NCI-H446 (cell line): ENCODE measurements around the gene HDAC9.

Experiments used
- DNase-seq, 2 experiments: peaks; one replicate each; lab custom pipeline; 2025; lab: John Stamatoyannopoulos, UW

HDAC9 gene

DNA sequence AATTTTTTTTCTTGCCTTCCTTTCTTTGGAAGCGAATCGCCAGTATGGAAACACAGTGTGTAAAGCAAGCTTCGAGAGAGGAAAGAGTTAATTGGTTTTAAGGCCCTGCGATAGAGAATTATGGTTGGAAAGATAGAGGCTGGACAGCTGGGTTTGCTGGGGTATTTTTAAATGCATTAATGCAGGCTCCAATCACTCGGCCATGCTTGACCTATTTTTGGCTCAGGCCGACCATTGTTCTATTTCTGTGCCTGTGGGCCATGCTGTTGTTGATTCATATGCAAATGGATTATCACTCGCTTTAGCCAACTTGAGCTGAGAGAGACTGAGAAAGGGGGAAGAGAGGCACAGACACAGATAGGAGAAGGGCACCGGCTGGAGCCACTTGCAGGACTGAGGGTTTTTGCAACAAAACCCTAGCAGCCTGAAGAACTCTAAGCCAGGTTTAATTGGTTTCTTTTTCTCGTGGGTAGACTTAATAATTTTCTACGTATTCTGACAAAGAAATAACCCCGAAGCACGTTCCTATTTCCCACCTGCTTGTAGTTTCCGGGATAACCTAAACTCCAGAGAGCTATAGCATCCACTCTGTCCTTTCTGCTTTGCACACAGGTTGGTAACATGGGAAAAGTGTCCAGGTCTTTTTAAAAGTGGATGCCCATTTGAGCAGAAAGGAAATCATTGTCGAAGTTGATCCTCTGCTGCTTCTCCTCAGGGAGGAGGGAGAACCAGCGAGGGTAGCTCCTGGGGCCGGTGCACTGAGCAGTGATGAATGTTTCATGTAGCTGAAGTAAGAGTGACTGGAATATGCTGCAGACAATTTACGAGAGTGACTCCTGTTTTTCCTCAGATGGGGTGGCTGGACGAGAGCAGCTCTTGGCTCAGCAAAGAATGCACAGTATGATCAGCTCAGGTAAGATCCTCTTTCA is at the start of gene HDAC9:
HDAC9 (plus strand) TSS at position 338 of the 929 bp plus-strand sequence; CDS start at position 892, 554 bp downstream.
- peak; percentile 76 to 96 for DNase-seq

- no peak for DNase-seq
Measured at GRCh38 chr7:18445916-18446520, 49.5 kb upstream of the HDAC9 start.

DNA sequence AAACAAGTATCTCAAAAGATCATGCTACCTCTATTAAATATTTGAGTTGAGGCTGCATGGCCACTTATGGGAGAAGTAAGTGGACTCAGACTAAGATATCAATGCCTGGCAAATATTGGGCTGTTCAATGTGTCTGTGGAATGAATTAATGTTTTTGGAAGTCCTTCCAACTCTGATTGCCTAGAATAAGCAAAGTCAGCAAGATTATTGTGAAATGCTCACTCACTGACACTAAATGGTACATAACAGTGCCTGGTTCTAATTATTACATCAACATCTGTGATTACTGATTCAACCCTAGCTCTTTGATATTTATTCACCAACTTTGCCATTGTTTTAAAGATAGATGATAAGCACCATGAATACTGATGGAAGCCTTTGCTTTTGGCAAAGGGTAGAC is 45.5 kb upstream of the HDAC9 start:
- no peak for DNase-seq

- peak in 1 of 2 experiments; percentile 29 for DNase-seq
Measured at GRCh38 chr7:18455606-18456005, 39.9 kb upstream of the HDAC9 start.

DNA sequence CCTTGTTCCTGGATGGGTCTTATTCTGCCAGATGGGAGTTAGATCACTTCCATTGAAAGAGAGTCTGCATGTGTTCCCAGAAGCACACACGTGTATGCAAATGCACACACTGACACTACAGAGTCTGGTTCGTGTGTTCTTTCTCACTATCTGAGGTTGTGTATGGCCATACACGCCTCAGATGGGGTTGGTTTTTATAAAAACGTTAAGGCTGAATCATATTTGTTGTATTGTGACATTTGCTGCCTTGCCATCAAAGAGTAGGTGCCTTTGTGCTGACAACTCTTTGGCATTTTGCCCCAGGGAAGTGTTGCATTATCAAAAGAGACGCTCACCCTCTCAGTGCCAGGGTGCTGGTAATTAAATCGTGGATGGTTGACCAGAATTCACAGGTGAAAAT is 37.7 kb upstream of the HDAC9 start:
- peak in 1 of 2 experiments; percentile 62 for DNase-seq

DNA sequence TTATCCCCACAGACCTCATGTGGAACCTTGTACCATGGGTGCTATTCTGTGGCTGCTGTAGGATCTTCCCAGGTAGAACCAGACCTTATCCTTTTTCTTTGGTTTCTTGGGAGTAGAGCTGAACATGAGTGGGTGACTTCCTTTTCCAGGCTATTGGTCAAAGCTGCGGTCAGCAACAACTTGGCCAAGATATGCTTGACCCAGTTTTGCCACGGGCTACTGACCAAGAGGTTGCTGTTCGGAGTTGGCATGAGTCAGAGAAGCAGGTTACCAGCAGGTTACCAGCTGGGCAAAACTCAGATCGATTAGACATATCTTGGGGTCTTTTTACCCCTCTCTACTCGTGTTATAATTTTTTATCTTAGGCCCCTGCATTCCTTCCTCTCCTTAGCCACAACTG is 36.7 kb upstream of the HDAC9 start:
- no peak for DNase-seq

DNA sequence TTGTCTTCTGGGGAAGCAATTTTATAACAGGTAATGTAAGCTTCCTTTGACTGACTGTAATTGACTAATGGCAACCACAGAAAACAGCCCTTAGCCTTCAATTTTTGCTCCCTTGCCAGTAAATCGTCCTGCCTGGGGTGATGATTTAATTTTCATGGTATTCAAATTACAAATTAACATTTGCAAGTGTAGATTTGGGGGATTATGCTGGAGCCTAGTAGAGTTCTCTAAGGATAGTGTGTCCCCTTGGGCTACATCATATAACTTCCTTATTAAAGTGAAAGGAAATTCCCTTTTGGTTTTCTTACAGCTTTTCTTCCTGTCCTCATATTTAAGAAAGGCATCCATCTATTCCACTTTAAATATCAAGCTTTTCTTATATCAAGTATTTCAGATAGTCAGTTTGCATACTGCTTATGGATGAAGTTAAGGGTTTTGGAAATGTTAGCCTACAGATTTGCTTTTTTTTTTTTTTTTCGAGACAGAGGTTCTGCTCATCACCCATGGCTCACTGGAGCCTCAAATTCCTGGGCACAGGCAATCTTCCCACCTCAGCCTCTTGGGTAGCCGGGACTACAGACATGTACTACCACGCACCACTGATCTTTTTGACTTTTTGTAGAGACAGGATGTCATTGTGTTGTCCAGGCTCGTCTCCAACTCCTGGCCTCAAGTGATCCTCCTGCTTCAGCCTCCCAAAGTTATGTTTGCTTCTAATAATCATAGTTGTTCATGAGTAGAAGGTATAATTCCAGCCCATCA is 35.9 kb upstream of the HDAC9 start:
- no peak for DNase-seq

- no peak for DNase-seq
Measured at GRCh38 chr7:18461785-18462467, 33.6 kb upstream of the HDAC9 start.

GRCh38 chr7:18464830-18465229 is 30.7 kb upstream of the HDAC9 start:
- DNase-seq, result no peak

DNA sequence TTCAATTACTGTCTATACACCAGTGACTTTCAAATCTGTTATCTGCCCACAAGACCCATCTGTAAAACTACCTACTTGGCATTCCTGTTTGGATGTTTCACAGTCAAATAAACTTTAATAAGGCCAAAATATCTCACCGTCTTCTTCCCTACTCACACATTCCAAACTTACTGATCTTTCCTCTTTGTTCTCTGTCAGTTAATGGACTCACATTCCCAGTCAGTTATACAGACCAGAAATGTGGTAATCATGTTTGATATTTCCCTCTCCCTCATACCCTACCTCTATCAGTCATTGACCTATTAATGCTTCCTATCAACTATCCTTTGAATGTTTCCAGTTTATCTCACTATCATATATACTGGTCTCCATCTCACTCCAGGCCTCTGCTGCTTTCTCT is 28.5 kb upstream of the HDAC9 start:
- DNase-seq, result no peak

DNA sequence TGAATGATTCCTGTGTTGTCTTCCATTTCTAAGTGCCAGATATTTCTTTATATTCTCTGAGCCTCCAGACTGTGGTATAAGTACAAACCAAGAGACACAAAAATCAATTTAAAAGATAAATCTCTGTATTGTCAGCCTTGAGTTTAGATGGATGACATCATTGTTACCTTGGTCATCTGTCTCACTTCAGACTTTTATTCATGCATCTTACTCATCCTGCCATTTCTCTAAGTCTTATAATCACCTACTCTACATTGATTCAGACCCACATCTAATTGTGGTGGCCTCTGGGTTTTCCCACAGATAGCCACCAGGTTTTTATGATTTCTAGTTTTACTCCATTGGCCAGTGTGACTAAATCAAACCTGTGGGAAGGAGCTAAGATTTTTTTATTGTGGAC is 26.8 kb upstream of the HDAC9 start:
- no peak for DNase-seq

- DNase-seq, result no peak
Measured at GRCh38 chr7:18469316-18469715, 26.2 kb upstream of the HDAC9 start.

DNA sequence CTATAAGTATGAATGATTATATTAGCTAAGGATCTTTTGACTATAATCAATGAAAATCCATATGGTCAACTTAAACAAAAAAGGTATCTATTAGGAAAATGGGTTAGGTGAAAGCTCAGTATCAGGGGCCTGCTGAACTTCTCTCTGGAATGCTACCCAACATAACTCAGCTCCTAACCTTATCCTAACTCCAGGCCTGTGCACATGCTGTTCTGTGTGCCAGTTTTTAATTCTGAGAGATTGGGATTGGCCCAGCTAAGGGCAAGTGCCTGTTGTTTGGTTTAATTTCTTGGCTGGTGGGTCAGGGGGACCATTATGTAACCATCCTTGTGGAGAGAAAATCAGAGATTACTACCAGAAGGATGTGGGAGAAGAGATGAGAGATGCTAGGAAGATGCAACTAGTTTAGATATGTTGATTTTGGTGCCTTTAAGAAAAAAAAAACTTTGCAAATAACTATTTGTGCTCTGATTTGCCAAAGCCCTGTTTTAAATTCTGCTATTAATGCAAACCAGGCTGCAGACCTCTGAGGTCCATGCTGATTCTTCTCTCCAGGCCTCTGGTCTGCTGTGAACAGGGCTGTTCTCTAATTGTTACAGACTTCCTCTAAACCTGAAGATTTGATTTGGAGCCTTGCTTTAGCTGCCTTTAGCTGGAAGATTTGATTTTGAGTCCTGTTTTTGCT is 23.9 kb upstream of the HDAC9 start:
- DNase-seq, result no peak

DNA sequence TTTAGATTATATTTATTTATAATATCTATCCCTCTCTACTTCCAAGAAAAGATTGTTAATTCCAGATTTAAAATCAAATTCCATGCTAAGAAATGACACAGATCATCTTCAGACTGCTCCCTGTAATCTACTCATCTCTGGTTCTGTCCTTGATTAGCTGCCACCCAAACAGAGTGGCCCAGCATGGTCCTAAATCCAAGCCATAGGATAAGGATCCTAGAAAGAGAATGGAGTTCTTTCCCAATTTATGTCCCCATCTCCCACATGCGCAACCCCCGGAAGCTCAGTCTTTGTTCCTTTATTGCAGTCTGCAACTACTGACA is 23.4 kb upstream of the HDAC9 start:
- no peak for DNase-seq

DNA sequence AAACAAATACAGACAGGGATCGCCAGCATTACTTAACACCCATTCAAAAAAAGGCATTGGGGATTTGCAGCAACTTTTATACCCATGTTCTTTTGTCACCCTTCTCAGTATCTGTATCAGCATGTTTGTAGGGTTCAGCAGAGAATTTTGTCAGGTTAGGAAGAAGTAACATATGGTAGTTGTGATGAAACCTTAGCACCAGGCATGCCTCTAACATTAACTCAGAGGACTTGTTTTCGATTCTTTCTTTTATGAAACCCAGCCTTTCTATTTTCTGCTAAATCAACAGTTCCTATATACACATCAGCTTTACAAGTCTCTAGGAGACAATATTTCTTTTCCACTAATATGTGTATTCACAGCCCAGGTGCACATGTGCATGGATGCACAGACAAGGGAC is 22.4 kb upstream of the HDAC9 start:
- DNase-seq, result no peak

DNA sequence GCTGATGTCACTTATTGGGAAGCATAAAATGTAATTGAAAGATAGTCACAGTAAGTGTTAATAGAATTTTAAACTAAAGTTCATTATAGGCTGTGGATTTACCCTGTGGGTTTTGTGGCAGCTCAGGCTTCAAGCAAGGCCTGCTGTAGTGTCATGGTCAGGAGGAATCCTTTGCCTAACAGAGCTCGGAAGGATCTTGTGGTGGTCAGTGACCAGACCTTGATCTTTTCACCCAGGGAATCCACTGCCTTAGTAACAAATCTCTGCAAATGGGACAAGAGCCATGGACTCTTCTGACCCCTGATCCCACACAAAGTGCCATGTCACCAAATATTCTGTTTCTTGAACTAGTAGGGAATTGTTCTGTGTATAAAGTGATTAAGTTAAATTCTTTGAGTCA is 20.6 kb upstream of the HDAC9 start:
- DNase-seq, result no peak

DNA sequence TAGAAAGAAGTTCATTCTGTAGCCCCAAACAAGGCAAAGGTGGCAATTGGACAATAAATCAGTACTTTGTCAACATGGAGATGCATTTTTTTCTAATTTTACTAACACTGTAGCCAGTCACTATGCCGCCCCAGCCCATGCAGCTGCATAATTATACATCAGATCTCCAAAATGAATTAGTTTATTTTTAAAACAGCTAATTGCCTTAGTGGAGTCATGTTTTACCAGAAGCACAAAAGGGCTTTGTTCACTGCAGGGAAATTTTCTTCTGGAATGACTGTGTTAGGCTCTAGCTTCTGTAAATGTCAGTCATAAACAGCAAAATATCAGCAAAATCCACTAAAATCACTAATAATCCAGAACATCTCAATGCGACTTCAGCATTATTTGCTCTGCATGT is 20.1 kb upstream of the HDAC9 start:
- DNase-seq, result no peak

GRCh38 chr7:18481776-18482175 is 13.8 kb upstream of the HDAC9 start:
- no peak for DNase-seq

DNA sequence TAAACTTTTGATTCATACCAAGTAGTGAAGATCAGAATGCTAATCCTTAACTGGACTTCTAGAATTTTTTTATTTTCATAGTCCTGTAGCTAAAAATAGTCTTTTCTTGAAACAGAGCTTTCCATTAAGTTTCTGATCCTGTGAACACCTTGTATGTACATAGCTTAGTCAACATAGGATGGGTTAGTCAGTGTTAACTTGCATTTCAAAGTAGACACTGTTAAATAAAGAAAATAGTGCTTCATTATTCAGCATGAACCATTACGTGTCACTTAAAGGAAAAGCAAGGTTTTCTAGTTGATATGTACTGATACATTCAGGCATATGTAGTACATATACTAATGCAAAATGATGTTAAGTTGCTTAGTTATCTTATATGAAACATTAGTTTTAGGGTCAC is 7.5 kb upstream of the HDAC9 start:
- DNase-seq, result no peak

DNA sequence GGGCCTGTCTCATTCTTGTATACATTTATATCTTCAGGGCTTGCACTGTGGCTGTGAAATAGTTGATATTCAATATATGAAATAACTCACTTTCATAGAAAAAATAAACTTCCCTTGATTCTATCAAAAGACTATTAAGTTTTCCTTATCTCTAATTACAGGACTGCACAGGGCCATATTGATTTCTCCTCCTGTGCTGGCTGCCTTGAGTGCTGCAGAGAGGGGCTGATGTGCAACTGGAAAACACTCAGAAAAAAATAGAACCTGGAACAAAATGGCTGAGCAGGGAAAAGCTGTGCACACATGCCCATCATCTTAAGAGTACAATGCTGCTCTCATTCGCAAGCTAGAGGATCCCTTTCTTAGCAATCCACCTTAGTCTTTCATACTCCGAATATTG is 5.9 kb upstream of the HDAC9 start:
- DNase-seq, result no peak

DNA sequence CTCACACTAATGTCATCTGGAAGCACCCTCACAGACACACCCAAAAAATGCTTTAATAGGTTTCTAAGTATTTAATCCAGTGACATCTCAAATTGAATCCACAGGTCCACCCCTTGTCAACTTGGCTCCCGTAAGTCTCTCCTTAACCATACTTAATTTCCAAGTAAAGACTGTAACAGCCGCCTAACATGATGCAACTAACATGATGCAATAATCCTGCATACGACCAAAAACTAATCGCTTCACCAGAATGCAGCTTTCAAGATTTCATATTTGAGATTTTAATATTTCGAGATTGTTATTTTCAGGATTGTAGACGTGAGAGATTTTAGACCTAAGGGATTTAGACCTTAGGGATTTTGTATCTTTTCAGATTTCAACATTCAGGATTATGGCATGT is 3.7 kb upstream of the HDAC9 start:
- no peak for DNase-seq

DNA sequence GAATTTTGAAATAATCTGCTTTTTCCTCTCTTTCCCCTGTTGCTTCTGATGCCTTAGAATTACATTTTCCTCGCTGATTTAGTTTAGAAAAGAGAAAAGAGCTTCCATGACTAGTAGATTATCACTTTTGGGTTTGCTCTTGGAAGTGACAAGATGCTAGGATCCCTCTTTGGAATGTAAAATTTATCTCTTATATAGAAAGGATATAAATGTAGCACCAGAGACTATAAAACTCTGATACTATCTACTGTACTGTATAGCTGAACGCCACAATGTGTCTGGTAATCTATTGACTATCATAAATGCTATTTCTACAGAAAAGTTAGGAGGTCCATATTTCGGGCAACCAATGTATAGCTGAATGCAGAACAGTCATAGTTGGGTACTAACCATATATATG is 1.1 kb upstream of the HDAC9 start:
- no peak for DNase-seq
